Ishikawa (cell line): ENCODE measurements around the gene XAB2.

ENCODE experiments used
- CEBPB ChIP-seq: IDR thresholded peaks from 2 replicates; pipeline ENCODE4 v1.6.1; 2012
- EGR1 ChIP-seq: IDR thresholded peaks from 2 replicates; pipeline ENCODE4 v1.6.1; 2012
- EP300 ChIP-seq: IDR thresholded peaks from 2 replicates; pipeline ENCODE4 v1.6.1; 2012; ENCODE audit warnings: borderline replicate concordance
- MAX ChIP-seq: IDR thresholded peaks from 2 replicates; pipeline ENCODE4 v1.6.1; 2012
- RAD21 ChIP-seq: IDR thresholded peaks from 2 replicates; pipeline ENCODE4 v1.6.1; 2012; ENCODE audit warnings: low read depth
- TAF1 ChIP-seq: IDR thresholded peaks from 2 replicates; pipeline ENCODE4 v1.6.1; 2012; ENCODE audit warnings: low read depth, mild to moderate bottlenecking
- TCF12 ChIP-seq: IDR thresholded peaks from 2 replicates; pipeline ENCODE4 v1.6.1; 2012; ENCODE audit warnings: low read depth
- USF1 ChIP-seq: IDR thresholded peaks from 2 replicates; pipeline ENCODE4 v1.6.1; 2012
- YY1 ChIP-seq: IDR thresholded peaks from 2 replicates; pipeline ENCODE4 v1.6.1; 2012; ENCODE audit warnings: low read depth
- ZBTB7A ChIP-seq: IDR thresholded peaks from 2 replicates; pipeline ENCODE4 v1.6.1; 2012; ENCODE audit warnings: low read depth
- TF ChIP-seq, protein P1 (sequence below): IDR thresholded peaks from 2 replicates; pipeline ENCODE4 v1.6.1; 2012; ENCODE audit warnings: low read depth, mild to moderate bottlenecking

DNA sequence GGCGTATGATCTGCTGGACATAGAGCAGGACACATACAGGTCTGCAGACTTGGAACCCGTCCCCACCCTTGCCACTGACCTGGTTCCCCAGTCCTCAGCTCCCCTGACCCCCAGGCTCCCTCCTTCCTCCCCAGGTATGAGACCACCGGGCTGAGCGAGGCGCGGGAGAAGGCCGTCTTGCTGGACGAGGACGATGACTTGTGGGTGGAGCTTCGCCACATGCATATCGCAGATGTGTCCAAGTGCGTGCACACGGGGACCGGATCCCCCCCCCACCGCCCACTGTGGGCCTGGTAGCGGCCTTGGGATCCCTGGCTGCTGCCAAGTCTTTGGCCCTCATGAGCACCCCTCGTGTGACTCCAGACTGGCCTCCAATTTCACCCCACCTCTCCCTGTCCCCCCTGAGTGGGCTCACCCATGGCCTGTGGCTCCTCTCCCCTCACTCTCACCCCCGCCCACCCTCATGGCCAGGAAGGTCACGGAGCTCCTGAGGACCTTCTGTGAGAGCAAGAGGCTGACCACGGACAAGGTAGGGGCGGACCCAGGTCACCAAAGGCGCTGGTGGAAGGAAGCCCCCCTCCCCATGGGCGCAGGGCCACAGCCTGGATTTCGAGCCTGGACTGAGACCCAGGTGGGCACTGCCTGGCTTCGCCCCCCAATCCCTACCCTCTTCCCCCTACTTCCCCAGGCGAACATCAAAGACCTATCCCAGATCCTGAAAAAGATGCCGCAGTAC is 13.1 kb upstream of the XAB2 start:
- TF ChIP-seq EP300 (no peak), YY1 (no peak), EGR1 (no peak), TCF12 (no peak), USF1 (no peak), TAF1 (no peak), MAX (no peak), CEBPB (no peak), RAD21 (no peak), ZBTB7A (no peak)
- TF ChIP-seq, protein P1, sequence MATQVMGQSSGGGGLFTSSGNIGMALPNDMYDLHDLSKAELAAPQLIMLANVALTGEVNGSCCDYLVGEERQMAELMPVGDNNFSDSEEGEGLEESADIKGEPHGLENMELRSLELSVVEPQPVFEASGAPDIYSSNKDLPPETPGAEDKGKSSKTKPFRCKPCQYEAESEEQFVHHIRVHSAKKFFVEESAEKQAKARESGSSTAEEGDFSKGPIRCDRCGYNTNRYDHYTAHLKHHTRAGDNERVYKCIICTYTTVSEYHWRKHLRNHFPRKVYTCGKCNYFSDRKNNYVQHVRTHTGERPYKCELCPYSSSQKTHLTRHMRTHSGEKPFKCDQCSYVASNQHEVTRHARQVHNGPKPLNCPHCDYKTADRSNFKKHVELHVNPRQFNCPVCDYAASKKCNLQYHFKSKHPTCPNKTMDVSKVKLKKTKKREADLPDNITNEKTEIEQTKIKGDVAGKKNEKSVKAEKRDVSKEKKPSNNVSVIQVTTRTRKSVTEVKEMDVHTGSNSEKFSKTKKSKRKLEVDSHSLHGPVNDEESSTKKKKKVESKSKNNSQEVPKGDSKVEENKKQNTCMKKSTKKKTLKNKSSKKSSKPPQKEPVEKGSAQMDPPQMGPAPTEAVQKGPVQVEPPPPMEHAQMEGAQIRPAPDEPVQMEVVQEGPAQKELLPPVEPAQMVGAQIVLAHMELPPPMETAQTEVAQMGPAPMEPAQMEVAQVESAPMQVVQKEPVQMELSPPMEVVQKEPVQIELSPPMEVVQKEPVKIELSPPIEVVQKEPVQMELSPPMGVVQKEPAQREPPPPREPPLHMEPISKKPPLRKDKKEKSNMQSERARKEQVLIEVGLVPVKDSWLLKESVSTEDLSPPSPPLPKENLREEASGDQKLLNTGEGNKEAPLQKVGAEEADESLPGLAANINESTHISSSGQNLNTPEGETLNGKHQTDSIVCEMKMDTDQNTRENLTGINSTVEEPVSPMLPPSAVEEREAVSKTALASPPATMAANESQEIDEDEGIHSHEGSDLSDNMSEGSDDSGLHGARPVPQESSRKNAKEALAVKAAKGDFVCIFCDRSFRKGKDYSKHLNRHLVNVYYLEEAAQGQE, result no peak
